GM03348 (cell line): ENCODE data around the gene ACHE.
"Not testable (repeated sequence)": the region's sequence is repeated elsewhere in the genome, so short reads cannot be mapped to it uniquely, and the experiment has no call there.

Source experiments
- DNase-seq: peaks from one replicate; pipeline ENCODE4 v3.0.0; 2012; ENCODE audit warnings: low spot score

Gene ACHE

DNA sequence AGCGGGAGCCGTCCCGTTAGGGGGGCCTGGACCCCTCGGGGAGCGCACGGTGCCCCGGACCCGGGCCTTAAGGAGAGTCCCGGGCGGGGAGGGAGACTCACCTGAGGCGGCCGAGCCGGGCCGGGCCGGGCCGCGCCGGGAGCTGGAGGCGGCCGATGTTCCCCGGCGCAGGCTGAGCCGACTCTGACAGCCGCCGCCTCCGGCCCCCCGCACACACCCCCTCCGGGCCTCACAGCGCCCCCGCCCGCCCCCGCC is at the start of gene ACHE:
Gene ACHE (minus strand): TSS at position 188 of the 255 bp plus-strand sequence. CDS start 1,656 bp downstream, outside the sequence.
- DNase-seq = peak; percentile 30

DNA sequence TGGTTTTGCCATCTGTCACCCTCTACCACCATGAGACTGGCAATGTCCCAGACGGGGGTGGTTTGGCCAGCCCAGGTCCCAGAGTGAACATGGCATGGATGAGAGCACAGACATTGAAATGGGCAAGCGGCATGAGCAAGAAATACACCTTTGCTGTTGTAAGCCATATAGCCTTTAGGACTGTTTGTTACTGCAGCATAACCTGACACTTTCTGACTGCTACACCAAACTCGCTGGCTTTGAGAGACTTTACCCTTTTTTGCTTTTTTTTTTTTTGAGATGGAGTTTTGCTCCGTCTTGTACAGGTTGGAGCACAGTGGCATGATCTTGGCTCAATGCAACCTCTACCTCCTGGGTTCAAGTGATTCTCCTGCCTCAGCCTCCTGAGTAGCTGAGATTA is 48.5 kb upstream of the ACHE start:
- no peak for DNase-seq

DNA sequence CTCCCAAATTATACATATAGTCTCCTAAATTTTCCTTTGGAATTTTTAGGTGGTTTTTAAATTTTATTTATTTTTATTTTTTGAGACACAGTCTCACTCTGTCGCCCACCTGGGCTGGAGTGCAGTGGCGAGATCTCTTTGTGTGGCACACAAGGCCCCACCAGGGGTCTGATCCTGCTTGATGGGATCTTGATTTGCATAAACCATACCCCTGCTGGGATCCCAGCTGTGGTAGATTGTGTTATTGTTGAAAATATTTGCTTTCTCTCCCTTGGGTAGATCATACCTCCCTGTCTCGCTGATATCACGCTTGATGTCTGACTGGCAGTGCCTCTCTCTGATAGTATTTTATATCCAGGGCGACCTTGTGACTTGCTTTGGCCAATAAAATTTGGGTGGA is 48.0 kb upstream of the ACHE start:
- no peak for DNase-seq

DNA sequence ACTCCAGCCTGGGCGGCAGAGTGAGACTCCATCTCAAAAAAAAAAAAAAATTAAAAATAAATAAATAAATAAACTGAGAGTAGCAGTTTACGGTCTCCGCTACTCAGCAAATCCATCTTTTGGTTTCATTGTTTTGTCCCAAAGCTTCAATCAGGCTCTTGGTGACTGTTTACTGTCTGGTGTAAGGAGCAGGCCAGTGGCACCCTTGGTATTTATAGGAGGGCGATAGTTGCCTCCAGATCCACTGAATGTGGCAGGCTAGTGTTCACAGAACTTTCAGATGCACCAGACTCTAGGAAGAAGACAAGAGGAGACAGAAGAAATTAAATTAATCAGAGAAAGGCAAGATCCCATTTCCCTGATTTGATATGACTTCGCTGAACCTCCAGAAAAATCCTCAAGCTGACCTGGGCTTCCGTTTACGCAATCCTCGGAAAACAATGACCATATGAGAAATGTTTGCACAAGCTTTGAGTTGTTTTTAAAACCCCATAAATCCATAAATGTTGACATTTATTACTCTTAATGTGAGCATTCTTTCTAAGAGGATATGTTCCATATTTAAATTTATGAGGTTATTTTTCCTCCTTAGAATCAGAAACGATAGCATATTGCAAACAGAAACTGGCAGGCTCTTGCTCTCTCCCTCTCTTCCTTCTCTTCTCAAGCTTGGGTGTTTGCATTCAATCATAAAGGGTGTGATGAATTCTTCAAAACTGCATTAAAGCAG is 46.5 kb upstream of the ACHE start:
- no peak for DNase-seq

DNA sequence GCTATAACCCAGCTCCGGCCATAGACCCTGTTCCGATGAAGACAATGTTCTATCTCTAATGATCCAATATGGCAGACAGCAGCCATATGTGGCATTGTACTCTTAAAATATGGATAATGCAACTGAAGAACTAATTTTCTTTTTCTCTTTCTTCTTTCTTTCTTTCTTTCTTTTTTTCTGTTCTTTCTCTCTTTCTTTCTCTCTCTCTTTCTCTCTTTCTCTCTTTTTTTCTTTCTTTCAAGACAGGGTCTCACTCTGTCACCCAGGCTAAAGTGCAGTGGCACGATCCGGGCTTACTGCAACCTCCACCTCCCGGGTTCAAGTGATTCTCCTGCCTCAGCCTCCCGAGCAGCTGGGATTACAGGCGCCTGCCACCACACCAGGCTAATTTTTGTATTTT is 40.5 kb upstream of the ACHE start:
- DNase-seq = not testable (repeated sequence)

DNA sequence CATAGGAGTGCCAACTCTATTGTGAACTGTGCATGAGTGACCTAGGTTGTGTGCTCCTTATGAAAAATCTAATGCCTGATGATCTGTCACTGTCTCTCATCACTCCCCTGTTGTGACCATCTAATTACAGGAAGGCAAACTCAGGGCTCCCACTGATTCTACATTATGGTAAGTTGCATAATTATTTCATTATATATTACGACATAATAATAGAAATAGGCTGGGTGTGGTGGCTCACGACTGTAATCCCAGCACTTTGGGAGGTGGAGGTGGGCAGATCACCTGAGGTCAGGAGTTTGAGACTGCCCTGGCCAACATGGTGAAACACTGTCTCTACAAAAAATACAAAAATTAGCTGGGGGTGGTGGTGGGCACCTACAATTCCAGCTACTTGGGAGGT is 39.7 kb upstream of the ACHE start:
- not testable (repeated sequence) for DNase-seq

DNA sequence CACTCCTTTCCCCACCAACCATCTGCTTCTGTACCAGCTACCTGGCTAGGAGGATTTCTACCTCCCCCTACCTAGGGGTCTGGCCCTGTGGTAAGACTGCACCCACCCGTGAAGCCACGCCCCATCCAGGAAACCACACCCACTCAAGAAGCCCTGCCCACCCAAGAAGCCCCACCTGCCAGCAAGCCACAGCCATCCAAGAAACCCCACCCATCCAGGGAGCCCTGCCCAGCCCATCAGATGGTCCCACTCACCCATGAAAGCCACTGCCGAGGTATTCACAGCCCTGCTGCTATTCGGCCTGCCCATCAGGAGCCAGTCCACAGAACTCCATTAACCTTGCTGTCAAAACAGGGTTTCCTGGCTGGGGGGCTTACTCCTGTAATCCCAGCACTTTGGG is 38.0 kb upstream of the ACHE start:
- DNase-seq = no peak

DNA sequence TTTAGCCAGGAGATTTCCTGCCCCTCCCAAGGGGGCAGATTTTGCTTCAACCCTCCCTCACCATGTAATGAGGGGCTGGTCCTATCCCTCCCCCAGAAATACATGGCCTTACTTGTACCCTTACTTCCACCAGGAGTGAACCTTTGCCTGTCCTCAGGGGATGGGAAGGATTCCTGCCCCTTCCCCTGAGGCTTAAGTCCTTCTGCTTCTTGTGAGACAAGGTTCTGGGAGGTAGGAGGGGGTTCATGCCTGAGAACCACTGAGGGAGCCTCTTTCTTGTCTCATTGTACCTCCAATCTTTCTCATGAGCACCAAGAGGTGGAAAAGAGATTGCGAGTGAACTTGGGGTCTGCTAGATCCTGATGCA is 34.1 kb upstream of the ACHE start:
- no peak for DNase-seq

DNA sequence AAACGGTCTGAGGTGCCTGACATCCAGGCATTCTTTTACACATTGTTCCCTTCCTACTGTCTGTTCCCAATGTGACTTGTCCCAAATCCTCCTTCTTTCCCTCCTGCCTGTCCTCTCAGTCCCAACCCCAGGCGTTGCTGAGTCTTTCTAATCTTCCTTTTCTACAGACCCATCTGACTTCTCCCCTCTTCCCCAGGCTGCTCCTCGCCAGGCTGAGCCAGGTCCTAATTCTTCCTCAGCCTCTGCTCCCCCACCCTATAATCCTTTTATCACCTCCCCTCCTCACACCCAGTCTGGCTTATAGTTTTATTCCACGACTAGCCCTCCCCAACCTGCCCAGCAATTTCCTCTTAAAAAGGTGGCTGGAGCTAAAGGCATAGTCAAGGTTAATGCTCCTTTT is 27.9 kb upstream of the ACHE start:
- DNase-seq = not testable (repeated sequence)

DNA sequence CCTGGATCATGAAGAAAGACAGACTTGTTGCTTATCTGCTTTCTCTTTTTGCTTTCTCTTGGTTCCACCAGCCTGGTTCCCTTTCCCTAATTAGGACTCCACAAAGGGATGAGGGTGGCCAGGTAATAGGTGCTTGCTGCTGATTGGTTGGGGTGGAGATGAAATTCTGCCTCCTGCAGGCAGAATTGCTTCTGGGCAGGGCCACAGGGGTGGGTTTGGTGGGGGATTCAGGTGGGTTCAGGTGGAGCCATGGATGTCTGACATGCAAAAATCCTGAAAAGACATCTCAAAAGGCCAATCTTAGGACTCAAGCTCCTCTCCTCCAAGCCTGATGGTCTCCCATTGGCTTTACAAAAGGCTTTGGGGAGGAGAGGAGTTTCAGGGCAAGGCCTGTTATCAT is 25.4 kb upstream of the ACHE start:
- DNase-seq = no peak

DNA sequence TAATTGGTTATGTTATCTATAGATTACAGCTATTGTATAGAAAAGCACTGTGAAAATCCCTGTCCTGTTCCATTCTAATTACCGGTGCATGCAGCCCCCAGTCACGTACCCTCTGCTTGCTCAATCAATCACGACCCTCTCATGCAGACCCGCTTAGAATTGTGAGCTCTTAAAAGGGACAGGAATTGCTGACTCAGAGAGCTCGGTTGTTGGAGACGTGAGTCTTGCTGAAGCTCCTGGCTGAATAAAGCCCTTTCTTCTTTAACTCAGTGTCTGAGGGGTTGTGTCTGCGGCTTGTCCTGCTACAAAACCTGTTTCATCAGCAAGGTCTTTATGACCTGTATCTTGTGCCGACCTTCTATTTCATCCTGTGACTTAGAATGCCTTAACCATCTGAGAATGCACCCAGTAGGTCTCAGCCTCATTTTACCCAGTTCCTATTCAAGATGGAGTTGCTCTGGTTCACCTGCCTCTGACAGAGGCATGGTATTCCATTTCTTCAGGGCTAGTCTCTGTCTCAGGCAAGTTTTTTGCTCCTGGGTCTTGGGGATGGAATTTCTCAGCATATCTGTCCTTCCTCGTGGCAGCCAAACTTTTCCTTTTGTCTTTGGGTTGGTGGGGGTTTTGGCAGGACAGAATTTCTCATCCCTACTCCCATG is 24.2 kb upstream of the ACHE start:
- DNase-seq = not testable (repeated sequence)

DNA sequence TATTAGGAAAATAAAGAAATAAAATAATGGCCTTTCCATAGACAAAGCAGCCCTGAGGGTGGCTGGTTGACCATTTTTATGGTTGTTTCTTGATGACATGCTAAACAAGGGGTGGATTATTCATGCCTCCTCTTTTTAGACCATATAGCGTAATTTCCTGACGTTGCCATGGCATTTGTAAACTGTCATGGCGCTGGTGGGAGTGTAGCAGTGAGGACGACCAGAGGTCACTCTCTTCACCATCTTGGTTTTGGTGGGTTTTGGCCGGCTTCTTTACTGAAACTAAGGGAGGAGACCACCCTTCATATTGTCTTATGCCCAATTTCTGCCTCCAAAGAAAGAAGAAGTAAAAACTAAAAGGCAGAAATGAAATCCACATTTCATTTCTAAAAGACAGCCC is 23.6 kb upstream of the ACHE start:
- DNase-seq = not testable (repeated sequence)

DNA sequence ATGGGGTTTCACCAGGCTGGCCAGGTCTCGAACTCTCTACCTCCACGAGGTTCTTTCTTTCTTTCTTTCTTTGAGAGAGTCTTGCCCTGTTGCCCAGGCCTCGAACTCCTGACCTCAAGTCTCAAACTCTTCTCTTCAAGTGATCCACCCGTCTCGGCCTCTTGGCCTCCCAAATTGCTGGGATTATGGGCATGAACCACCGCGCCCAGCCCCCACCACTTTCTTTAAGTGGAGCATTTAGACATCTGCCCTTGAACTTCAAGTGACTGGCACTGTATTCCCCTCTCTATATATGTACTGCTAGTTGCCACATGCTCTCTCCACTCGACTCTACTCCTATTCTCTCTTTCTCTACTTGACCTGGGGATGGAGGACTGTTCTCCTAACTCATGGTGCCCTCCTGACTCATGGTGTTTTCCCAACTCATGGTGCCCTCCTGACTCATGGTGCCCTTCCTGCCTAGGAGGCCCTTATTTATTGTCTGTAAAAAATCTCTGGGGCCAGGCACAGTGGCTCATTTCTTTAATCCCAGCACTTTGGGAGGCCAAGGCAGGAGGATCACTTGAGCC is 19.3 kb upstream of the ACHE start:
- DNase-seq = no peak

DNA sequence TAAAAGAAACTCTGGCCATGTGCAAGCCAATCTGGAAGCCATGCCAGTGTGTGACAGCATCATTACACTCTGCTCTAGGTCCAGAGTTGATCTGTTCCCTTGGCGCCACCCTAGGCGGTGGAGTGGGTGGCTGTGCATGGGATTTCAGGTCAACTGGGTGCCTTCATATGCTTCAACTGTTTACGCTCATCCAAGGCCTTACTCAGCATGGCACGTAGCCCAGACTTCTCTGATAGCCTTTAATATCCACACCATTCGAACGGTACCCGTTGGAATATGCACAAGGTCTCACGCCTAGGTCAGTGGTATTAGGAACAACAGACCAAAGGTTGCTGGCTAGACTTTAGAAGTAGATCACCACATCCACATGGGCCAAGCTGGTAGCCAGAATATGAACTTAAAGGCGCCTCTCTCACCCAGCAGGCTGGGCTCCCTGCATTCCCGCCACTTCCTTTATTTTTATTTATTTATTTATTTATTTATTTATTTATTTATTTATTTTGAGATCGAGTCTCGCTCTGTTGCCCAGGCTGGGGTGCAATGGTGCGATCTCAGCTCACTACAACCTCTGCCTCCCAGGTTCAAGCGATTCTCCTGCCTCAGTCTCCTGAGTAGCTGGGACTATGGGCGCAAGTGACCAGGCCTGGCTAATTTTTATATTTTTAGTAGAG is 18.7 kb upstream of the ACHE start:
- DNase-seq = no peak

DNA sequence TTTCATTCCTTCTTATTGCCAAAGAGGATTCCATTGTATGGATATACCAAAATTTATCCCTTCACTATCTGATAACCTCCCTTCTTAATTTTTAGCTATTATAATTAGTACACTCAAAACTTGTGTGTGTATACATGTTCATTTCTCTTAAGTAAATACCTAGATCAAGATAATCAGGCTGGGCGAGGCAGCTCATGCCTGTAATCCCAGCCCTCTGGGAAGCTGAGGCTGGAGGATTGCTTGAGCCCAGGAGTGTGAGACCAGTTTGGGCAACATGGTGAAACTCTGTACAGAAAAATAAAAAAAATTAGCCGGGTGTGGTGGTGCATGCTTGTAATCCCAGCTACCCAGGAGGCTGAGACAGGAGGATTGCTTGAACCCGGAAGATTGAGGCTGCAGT is 15.8 kb upstream of the ACHE start:
- DNase-seq = no peak

DNA sequence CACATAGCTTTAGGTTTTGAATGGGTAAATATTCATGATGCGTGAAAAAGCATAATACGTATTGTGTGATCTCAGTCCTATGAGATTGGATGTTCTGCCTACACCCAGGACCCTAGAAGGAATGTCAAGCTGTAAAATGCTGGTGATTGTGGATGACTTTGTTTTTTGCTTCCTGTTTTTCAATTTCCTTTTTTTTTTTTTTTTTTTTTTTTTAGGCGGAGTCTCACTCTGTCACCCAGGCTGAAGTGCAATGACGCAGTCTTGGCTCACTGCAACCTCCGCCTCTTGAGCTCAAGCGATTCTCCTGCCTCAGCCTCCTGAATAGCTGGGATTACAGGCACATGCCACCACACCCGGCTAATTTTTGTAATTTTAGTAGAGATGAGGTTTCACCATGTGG is 14.8 kb upstream of the ACHE start:
- not testable (repeated sequence) for DNase-seq

DNA sequence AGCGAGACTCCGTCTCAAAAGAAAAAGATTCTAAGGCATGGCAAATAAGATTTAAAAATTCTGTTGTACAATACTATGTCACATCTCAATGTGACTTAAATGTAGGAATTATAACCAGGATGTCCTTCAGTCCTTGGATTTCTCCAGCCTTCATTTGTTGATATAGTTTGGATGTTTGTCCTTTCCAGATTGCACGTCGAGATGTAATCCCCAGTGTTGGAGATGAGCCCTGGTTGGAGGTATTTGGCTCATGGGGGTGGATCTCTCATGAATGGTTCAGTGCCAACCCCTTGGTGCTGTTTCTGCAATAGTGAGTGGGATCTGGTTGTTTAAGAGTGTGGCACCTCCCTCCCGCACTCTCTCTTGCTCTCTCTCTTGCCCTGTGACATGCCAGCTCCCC is 12.8 kb upstream of the ACHE start:
- no peak for DNase-seq

DNA sequence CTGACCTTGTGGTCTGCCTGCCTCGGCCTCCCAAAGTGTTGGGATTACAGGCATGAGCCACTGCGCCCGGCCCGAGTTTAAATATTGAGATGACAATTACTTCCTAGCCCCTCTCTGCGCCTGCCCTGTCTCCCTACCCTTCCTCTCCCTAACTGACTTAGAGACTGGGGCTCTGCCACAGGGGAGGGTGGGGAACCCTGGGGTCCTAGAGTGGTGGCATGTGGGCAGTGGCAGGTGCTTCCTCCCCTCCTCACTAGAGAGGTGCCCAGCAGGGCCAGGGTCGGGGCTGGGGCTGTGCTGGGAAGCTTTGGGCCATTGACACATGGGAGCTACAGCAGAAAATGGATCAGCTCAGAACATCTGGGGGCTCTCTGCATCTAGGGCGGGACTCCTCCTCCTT is 7.0 kb upstream of the ACHE start:
- no peak for DNase-seq

DNA sequence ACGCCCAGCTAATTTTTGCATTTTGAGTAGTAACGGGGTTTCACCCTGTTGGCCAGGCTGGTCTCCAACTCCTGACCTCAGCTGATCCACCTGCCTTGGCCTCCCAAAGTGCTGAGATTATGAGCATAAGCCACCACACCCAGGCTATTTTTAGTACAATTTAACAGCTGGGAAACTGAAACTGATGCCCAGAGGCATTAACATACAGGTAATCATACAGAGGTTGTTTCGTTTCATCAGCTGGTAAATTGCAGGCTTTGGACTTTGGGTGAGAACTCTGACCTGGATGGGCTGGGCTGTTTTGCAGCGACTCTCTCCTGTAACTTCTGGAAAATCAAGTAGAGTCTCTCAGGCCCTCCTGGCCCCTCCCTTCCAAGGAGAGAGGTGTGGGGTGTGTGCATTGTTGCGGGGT is 6.2 kb upstream of the ACHE start:
- no peak for DNase-seq

DNA sequence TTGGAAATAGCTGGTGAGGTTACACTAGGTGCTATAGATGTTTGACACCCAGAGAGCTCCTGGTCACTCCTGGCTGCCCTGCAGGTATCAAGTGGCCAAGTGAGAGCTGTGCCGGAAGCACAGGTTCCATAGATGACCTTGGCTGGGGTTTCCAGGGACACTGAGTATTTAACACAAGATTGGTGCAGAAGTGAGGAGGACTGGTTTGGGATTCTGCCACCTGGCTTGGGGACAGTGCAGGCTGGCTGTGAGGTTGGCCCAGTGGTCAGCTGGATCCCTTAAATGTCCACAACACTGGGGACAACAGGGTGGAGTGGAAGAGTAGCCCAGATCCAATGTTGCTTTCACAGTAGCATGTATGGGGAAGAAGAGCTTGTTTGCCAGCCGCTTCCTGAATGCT is 5.3 kb upstream of the ACHE start:
- DNase-seq = no peak

DNA sequence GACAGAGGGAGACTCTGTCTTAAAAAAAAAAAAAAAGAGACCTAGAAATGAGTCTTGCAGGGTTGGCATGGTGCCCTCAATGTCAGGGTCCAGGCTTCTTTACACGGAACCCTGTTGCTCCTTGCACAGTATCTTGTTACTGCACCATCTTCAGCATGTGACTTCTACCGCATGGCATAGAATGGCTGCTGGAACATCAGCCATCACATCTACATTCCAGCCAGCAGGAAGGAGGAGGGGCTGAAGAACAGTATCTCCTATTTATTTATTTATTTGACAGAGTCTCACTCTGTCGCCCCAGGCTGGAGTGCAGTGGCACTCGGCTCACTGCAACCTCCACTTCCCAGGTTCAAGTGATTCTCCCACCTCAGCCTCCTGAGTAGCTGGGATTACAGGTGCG is 3.7 kb upstream of the ACHE start:
- no peak for DNase-seq

DNA sequence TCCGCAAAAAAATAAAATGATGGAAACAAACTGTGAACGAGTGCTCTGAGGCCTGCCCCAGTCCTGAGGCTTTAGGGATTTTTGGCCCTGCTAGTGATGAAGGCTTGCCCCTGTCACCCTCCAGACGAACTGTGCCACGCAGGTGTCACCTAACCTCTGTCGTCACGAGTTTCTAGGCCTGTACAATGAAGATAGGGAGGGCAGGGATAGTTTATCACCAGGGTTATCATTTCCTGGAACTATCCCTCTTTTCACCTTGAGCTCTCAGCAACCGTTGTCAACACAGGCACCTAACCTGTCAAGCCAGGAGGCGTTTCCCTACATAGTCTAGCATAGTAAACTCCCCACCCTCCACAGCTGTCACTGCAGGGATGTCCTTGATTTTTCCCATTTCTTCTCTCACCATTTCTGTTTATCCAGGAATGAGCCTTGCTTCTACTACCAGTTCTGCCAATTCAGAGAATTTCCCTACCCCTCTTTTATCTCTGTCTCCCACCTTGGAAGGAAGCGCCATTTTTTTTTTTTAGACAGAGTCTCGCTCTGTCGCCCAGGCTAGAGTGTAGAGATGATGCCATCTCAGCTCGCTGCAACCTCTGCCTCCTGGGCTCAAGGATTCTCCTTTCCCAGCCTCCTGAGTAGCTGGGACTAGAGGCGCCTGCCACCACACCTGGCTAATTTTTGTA is 2.2 kb upstream of the ACHE start:
- DNase-seq = no peak
